ENCODE measurements around the gene PSMD1. TPM values are rescaled to one million over a fixed set of nuclear protein-coding genes. Genes with fewer than 3 reads are reported as not detected.

PSMD1 gene
- total RNA-seq, 2 donors from 2014 or later = 47.1 to 73.1 TPM

DNA sequence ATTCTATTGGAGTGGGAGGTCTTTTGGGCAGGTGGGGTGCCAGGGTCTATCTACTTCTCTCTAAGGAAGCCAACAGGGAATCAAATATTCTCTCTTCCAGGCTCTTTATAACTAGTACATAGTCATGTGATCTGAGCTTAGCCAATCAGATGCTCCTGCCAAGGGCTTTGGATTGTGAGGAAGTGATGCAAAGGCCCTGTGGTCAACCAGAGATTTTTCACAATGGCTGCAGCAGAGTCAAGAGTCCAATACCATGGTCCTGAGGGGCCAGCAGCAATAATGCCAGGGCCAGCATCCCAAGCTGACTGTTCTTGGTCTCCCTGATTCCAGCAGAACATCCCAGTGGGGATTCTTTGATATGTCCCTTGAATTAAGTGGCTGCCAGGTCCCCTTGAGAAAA is 27.8 kb upstream of the PSMD1 start:
- Histone ChIP-seq H3K4me3 (no peak overlapping the region), H3K4me1 (replicated peaks) (no peaks in the 10 kb centered on the region), H3K27me3 (replicated peaks; ENCODE audit: insufficient read depth) (no peaks in the 10 kb centered on the region), H3K27ac (peak overlapping the region in 1 of 2 donors; percentile 46), H3K36me3 (no peaks in the 10 kb centered on the region), H3K9me3 (no peaks in the 10 kb centered on the region)
- intact Hi-C loops (cut with DNase I) = no loop called here
- no peak for DNase-seq (ENCODE audit: low spot score)
- no peak for TF ChIP-seq POLR2AphosphoS5 (IDR thresholded peaks at IDR 0.05)
- TF ChIP-seq POLR2A (IDR thresholded peaks at IDR 0.05) = no peak
- TF ChIP-seq, protein P1, sequence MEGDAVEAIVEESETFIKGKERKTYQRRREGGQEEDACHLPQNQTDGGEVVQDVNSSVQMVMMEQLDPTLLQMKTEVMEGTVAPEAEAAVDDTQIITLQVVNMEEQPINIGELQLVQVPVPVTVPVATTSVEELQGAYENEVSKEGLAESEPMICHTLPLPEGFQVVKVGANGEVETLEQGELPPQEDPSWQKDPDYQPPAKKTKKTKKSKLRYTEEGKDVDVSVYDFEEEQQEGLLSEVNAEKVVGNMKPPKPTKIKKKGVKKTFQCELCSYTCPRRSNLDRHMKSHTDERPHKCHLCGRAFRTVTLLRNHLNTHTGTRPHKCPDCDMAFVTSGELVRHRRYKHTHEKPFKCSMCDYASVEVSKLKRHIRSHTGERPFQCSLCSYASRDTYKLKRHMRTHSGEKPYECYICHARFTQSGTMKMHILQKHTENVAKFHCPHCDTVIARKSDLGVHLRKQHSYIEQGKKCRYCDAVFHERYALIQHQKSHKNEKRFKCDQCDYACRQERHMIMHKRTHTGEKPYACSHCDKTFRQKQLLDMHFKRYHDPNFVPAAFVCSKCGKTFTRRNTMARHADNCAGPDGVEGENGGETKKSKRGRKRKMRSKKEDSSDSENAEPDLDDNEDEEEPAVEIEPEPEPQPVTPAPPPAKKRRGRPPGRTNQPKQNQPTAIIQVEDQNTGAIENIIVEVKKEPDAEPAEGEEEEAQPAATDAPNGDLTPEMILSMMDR (IDR thresholded peaks at IDR 0.05) = no peak

DNA sequence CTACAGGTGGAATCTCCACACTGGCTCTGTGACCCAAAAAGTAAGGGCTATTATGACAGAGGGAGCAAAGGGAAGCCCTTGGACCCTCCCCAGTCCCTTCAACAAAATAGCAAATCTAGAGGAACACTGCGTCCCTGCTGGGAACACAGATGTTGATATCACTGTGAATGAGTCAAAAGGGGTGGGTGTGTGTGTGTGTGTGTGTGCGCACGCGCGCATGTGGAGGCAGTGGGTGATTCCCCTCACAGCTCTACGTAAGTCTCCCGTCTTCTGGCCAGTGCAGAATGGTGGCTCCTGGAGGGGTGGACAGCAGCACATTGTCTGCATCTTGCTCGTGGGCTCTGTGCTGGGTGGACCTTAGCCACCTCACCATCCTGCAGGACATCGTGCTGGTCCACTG is 27.1 kb upstream of the PSMD1 start:
- Histone ChIP-seq H3K36me3 (no peaks in the 10 kb centered on the region), H3K27me3 (replicated peaks; ENCODE audit: insufficient read depth) (no peaks in the 10 kb centered on the region), H3K4me1 (replicated peaks) (no peaks in the 10 kb centered on the region), H3K9me3 (no peaks in the 10 kb centered on the region), H3K4me3 (no peak overlapping the region), H3K27ac (peak overlapping the region in 1 of 2 donors; percentile 46)
- no peak for DNase-seq (ENCODE audit: low spot score)
- intact Hi-C loops (cut with DNase I) = no loop called here
- WGBS = 85% methylated on average over 9 of the region's 9 CpGs
- TF ChIP-seq POLR2AphosphoS5 (IDR thresholded peaks at IDR 0.05) (no peak), POLR2A (IDR thresholded peaks at IDR 0.05) (no peak)
- TF ChIP-seq, protein P1 (IDR thresholded peaks at IDR 0.05) = no peak

DNA sequence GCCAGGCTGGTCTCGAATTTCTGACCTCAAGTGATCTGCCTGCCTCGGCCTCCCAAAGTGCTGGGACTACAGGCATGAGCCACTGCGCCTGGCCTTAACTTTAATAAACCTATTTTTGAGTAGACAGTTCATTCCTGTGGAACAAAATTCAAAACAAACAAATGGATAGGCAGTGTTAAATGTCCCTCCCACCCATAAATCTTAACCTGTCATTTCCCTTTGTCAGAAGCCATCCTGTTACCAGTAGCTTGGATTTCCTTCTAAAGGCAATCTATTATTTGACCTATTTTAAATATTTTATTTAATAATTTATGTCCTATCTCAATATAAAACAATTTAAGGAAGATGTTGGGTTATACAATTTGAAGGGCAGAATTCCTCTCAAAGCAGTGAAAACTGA is 25.9 kb upstream of the PSMD1 start:
- Histone ChIP-seq H3K4me1 (replicated peaks) (no peaks in the 10 kb centered on the region), H3K9me3 (no peaks in the 10 kb centered on the region), H3K27me3 (replicated peaks; ENCODE audit: insufficient read depth) (no peaks in the 10 kb centered on the region), H3K36me3 (no peaks in the 10 kb centered on the region), H3K4me3 (no peak overlapping the region), H3K27ac (no peak overlapping the region)
- WGBS = 81% methylated on average over 3 of the region's 3 CpGs
- no peak for DNase-seq (ENCODE audit: low spot score)
- intact Hi-C loops (cut with DNase I) = no loop called here
- TF ChIP-seq, protein P1 (IDR thresholded peaks at IDR 0.05) = no peak
- no peak for TF ChIP-seq POLR2A (IDR thresholded peaks at IDR 0.05)

DNA sequence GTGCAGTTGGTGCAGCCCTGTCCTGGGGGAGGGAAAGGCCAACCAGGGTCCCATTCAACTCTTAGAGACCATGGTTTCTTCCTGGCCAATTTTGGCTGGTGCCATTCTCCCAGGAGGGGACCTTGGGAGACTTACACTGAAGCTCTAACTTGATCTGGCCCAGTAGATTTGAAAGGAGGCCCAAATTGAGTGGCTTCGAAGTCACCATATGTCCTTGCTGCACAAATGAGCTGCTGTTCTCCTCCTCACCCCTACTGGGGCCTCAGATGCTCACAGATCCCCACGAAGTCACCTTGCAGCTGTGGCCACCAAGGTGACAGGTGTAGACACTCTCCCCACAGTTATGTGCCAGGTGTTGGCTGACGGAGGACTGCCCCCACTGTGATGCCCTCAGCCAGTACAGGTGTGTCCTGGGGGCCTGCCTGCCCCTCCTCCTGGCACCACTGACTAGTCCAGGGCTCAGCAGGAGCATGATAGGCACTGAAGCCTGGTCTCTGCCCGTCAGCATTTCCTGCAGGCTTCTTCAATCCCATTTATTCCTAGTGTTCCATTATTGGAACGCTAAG is 24.0 kb upstream of the PSMD1 start:
- intact Hi-C loops (cut with DNase I) = no loop called here
- Histone ChIP-seq H3K9me3 (no peaks in the 10 kb centered on the region), H3K27ac (no peak overlapping the region), H3K27me3 (replicated peaks; ENCODE audit: insufficient read depth) (no peaks in the 10 kb centered on the region), H3K36me3 (no peaks in the 10 kb centered on the region), H3K4me1 (replicated peaks) (no peaks in the 10 kb centered on the region), H3K4me3 (no peak overlapping the region)
- WGBS = 86% methylated on average over 5 of the region's 5 CpGs
- DNase-seq (ENCODE audit: low spot score) = no peak
- TF ChIP-seq POLR2AphosphoS5 (IDR thresholded peaks at IDR 0.05) = no peak

DNA sequence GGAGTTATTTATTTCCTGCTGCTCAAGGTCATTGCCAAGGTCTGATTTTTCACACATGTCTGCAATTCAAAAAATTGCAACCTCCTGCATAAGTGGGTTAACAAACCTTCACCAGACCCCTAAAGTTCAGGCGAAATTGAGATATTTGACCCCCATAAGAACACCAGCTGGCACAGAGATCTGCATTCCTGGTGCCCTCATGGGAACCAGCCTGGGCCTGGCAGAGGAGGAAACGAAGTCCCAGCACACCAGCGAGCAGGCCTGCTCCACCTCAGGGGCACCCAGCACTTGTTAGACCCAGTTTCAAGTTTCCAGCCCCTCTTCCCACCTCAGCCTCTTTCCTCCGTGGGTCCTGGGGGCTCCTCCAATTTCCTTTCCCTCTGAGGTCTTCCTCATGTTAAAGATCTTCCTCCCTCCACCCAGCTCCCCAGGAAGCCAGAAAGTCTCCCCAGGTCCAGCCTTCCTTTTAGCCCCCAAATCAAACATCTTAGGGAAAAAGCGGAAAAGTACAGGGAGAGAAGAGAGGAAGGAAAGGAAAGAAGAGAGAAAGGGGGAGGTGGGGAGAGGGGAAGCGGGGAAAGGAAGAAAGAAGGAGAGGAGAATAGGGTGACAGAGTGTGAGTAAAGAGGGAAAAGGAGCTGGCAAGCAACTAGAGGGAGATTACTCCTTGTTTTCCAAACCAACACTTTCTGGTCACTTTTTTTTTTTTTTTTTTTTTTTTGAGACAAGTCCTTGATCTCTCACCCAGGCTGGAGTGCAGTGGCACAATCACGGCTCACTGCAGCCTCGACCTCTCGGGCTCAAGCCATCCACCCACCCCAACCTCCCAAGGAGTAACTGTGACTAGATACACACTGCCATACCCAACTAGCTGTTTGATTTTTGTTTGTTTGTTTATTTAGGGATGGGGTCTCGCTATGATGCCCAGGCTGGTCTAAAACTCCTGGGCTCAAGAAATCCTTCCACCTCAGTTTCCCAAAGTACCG is 23.2 kb upstream of the PSMD1 start:
- Histone ChIP-seq H3K9me3 (no peaks in the 10 kb centered on the region), H3K27me3 (replicated peaks; ENCODE audit: insufficient read depth) (no peaks in the 10 kb centered on the region), H3K4me1 (replicated peaks) (no peaks in the 10 kb centered on the region), H3K36me3 (no peaks in the 10 kb centered on the region), H3K4me3 (no peak overlapping the region), H3K27ac (no peak overlapping the region)
- intact Hi-C loops (cut with DNase I) = no loop called here
- TF ChIP-seq POLR2A (IDR thresholded peaks at IDR 0.05) (no peak), POLR2AphosphoS5 (IDR thresholded peaks at IDR 0.05) (no peak)
- TF ChIP-seq, protein P1 (IDR thresholded peaks at IDR 0.05) = no peak
- WGBS = 57% methylated on average over 11 of the region's 11 CpGs
- DNase-seq (ENCODE audit: low spot score) = no peak

Measured in prostate gland (tissue), 2 donors.